Mononuclear cell (primary cell): Measurements from ENCODE around the gene LIMD2. TPM values are rescaled to one million over a fixed set of nuclear protein-coding genes. Genes with fewer than 3 reads are reported as not detected.

Experiments used
- H3K27me3 ChIP-seq: 2 replicates; pipeline ENCODE4 v1.6.0; 2011; ENCODE audit warnings: low read length, control low read depth; ENCODE audit not compliant: insufficient read depth
- H3K4me1 ChIP-seq: 2 replicates; pipeline ENCODE4 v1.5.1; 2011; ENCODE audit warnings: mild to moderate bottlenecking, low read length, control low read depth; ENCODE audit not compliant: insufficient read depth
- H3K4me3 ChIP-seq: 2 replicates; pipeline ENCODE4 v1.5.1; 2011; ENCODE audit warnings: mild to moderate bottlenecking, low read length, moderate library complexity
- H3K9me3 ChIP-seq: 2 replicates; pipeline ENCODE4 v1.5.1; 2011; ENCODE audit warnings: low read depth, mild to moderate bottlenecking, control low read depth, low read length
- total RNA-seq: library from RNA; depleted of rRNA; stranded (reverse); fragments of >200 nt; gene quantifications from one replicate; pipeline ENCODE4 v1.2.3, GENCODE V29; 2012

The LIMD2 gene
- total RNA-seq, 1 donor: 274 TPM

- peaks cover 43% of the 10 kb centered on the region for H3K4me1 ChIP-seq
- H3K27me3 ChIP-seq: no peaks in the 10 kb centered on the region
- no peak overlapping the region for H3K4me3 ChIP-seq
- no peaks in the 10 kb centered on the region for H3K9me3 ChIP-seq
Measured at GRCh38 chr17:63694950-63695773, 4.8 kb downstream of the LIMD2 start.

- Histone ChIP-seq H3K9me3 (no peaks in the 10 kb centered on the region), H3K4me1 (peaks cover 42% of the 10 kb centered on the region), H3K4me3 (no peak overlapping the region), H3K27me3 (no peaks in the 10 kb centered on the region)
Measured at GRCh38 chr17:63694229-63694949, 5.5 kb downstream of the LIMD2 start.

DNA sequence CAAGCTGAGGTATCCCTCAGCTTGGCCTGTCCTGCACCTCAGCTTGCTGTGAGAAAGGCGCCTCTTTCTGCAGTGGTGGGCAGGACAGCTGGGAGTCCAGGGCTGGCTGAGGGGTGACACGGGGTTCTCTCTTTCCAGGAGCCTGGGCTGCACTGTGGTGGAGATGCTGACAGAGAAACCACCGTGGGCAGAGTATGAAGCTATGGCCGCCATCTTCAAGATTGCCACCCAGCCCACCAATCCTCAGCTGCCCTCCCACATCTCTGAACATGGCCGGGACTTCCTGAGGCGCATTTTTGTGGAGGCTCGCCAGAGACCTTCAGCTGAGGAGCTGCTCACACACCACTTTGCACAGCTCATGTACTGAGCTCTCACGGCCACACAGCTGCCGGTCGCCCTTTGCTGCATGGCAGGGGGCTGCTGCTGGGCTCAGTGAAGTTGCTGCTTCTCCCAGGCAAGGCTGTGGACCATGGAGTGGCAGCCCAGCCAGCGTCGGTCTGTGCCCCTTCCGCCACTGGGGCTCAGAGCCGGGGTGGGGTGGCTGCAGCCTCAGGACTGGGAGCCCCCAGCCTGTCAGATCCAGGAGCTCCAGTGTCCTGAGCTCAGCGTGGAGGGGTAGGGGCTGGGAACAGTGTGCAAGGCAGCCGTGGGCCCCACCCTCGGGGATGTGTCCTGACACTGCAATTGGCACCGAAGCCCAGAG lies 6.4 kb downstream of the LIMD2 start:
- Histone ChIP-seq H3K4me1 (peaks cover 42% of the 10 kb centered on the region), H3K27me3 (no peaks in the 10 kb centered on the region), H3K4me3 (no peak overlapping the region), H3K9me3 (no peaks in the 10 kb centered on the region)

DNA sequence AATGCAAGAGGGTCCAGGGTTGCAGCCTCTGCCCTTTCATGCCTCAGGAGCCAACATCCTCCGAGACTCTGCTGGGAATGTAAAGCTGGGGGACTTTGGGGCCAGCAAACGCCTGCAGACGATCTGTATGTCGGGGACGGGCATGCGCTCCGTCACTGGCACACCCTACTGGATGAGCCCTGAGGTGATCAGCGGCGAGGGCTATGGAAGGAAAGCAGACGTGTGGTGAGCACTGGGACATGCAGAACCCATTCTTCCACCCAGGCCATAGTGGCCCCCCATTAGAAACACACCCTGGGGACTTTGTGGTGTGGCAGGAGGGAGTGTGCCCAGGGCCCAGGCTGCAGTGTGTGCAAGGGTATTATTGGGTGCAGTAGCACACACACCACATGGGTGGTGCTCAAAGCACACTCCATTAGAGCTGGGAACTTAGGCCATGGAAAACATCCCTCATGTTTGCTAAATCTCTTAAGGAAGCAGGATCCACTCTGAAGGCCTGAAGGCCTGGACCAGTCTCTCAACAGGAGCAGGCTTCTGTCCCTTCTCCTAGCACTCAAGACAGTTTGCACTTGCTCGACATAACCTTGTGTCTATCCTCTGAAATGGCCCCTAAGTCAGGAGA lies 7.6 kb downstream of the LIMD2 start:
- no peaks in the 10 kb centered on the region for H3K27me3 ChIP-seq
- no peaks in the 10 kb centered on the region for H3K9me3 ChIP-seq
- H3K4me1 ChIP-seq: peaks cover 34% of the 10 kb centered on the region
- no peak overlapping the region for H3K4me3 ChIP-seq

DNA sequence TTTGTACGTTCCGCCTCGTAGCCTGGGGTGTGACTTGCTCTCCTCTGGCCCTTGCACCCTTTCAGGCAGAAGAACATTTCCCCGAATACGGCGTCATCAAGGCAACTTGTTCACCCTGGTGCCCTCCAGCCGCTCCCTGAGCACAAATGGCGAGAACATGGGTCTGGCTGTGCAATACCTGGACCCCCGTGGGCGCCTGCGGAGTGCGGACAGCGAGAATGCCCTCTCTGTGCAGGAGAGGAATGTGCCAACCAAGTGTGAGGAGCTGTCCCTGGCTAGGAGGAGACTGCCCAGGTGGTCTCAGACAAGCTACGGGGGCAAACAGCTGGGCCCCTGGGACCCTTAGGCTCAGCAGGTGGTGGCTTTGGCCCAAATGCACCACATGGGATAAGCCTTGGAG lies 10.4 kb downstream of the LIMD2 start:
- Histone ChIP-seq H3K4me3 (no peak overlapping the region), H3K4me1 (peaks cover 6% of the 10 kb centered on the region), H3K27me3 (no peaks in the 10 kb centered on the region), H3K9me3 (no peaks in the 10 kb centered on the region)

GRCh38 chr17:63688396-63689020 lies 11.4 kb downstream of the LIMD2 start:
- H3K9me3 ChIP-seq: no peaks in the 10 kb centered on the region
- H3K4me1 ChIP-seq: no peaks in the 10 kb centered on the region
- no peaks in the 10 kb centered on the region for H3K27me3 ChIP-seq

GRCh38 chr17:63686138-63686685 lies 13.7 kb downstream of the LIMD2 start:
- no peaks in the 10 kb centered on the region for H3K27me3 ChIP-seq
- H3K4me1 ChIP-seq: peaks cover 14% of the 10 kb centered on the region
- H3K9me3 ChIP-seq: no peaks in the 10 kb centered on the region
- H3K4me3 ChIP-seq: no peak overlapping the region

More at GRCh38 chr17:63688396-63689020, 11.4 kb downstream of the LIMD2 start:
- H3K4me3 ChIP-seq: no peak overlapping the region

GRCh38 chr17:63685578-63685977 lies 14.3 kb downstream of the LIMD2 start:
- Histone ChIP-seq H3K4me3 (no peak overlapping the region), H3K27me3 (no peaks in the 10 kb centered on the region), H3K4me1 (peaks cover 14% of the 10 kb centered on the region), H3K9me3 (no peaks in the 10 kb centered on the region)

DNA sequence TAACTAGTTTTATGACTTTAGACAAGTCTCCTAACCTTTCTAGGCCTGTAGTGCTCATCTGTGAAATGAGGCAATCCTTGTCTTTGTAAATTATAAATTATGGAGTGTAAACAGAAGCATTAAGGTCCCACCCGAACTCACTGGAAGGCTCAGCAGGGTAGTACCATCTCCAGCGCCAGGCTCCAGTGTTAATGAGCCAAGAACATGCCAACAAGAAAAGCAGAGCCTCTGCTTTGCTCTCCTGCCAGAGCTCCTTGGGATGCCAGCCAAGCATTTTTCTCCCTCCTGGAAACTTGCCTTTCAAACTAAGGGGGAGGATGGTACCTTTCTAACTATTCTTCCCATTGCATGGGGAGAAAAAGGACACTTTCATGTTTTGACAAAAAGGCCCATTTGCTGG lies 14.9 kb downstream of the LIMD2 start:
- no peaks in the 10 kb centered on the region for H3K9me3 ChIP-seq
- H3K27me3 ChIP-seq: no peaks in the 10 kb centered on the region
- H3K4me1 ChIP-seq: peaks cover 14% of the 10 kb centered on the region
- no peak overlapping the region for H3K4me3 ChIP-seq

GRCh38 chr17:63682981-63683380 lies 16.9 kb downstream of the LIMD2 start:
- H3K27me3 ChIP-seq: no peaks in the 10 kb centered on the region
- H3K4me3 ChIP-seq: no peak overlapping the region
- peaks cover 14% of the 10 kb centered on the region for H3K4me1 ChIP-seq

GRCh38 chr17:63682441-63682840 lies 17.5 kb downstream of the LIMD2 start:
- Histone ChIP-seq H3K4me1 (peaks cover 14% of the 10 kb centered on the region), H3K4me3 (no peak overlapping the region), H3K27me3 (no peaks in the 10 kb centered on the region), H3K9me3 (no peaks in the 10 kb centered on the region)

More at GRCh38 chr17:63682981-63683380, 16.9 kb downstream of the LIMD2 start:
- H3K9me3 ChIP-seq: no peaks in the 10 kb centered on the region

DNA sequence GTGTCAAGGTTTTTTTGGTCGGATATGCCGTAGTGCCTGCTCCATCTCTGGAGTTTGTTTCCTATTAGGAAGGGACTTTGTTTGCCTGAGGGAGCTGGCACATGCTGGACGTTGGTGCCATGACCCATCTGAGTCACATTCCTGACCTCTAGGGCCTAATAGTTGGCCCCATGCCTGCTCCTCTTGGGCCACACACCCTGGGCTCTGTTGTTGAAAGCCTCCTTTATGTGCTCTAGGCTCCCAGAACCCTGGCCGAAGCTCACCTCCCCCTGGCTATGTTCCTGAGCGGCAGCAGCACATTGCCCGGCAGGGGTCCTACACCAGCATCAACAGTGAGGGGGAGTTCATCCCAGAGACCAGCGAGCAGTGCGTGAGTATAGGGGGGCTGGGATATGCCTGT lies 18.4 kb downstream of the LIMD2 start:
- no peak overlapping the region for H3K4me3 ChIP-seq
- peaks cover 14% of the 10 kb centered on the region for H3K4me1 ChIP-seq
- H3K27me3 ChIP-seq: no peaks in the 10 kb centered on the region
- no peaks in the 10 kb centered on the region for H3K9me3 ChIP-seq

DNA sequence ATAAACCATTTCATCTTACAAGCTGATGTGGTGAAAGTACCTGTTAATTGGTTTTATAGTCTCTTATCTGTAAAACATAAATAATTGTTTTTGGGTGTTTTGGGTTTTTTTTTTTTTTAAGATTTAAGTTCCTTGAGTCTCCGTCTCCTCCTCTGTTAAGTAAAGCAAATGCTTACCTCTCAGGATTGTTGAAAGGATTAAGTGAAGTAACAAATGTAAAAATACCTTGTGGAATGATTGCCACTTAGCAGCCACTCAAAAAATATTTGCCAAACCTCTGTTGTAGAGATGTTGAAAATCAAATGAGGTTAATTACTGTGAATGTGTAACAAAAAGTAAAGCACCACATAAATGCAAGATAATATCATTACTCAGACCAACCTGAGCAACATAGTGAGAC lies 19.2 kb downstream of the LIMD2 start:
- no peak overlapping the region for H3K4me3 ChIP-seq
- no peaks in the 10 kb centered on the region for H3K9me3 ChIP-seq
- no peaks in the 10 kb centered on the region for H3K27me3 ChIP-seq
- H3K4me1 ChIP-seq: peaks cover 14% of the 10 kb centered on the region

DNA sequence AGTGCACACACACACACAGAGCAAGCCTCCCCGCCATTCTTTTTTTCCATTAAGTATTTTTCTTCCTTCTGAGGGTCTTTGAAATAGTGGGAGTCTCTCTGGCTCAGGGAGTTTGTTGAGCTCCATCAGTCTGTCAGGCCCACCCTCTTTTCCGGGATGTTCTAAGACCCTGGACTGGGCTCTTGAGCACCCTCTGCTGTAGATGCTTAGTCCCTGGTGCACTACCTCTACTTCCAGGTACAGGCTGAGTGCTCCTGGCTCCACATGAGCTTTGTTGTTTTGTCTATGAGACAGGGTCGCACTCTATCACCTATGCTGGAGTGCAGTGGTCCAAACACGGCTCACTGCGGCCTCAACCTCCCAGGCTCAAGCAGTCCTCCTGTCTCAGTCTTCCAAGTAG lies 20.7 kb downstream of the LIMD2 start:
- Histone ChIP-seq H3K9me3 (no peaks in the 10 kb centered on the region), H3K4me3 (no peak overlapping the region), H3K4me1 (peaks cover 29% of the 10 kb centered on the region)

More for the DNA sequence above, 20.7 kb downstream of the LIMD2 start:
- H3K27me3 ChIP-seq: no peaks in the 10 kb centered on the region
